ENCODE measurements around the gene NLN.
A peak's percentile ranks its signal among the peaks of the same experiment; 100 is the strongest.

The NLN gene

GRCh38 chr5:65808818-65809217 lies 86.8 kb downstream of the NLN start (continued):
- no peak for TF ChIP-seq SALL2 (tag by site-specific recombination; IDR thresholded peaks at IDR 0.05; ENCODE audit: borderline replicate concordance)

GRCh38 chr5:65809817-65810531 lies 88.0 kb downstream of the NLN start:
- no peaks in the 10 kb centered on the region for H3K9me3 ChIP-seq (ENCODE audit: control insufficient read depth, insufficient read depth, low read depth, low read length)
- POLR2A ChIA-PET: no interaction called here
- CTCF ChIA-PET: interaction anchor here (0.6 to 0.7 kb wide), 2 partner anchors 220 to 334 kb away, joined by 3 to 4 read pairs; partner anchors contain the start of gene SREK1
- H3K27ac ChIP-seq (ENCODE audit: extremely low read depth, low read depth, low read length): no peak overlapping the region
- TF ChIP-seq ZNF335 (tag by site-specific recombination; conservative IDR thresholded peaks at IDR 0.05) (peak; percentile 36; the same call in 1 of the 2 replicates), ZNF785 (tag by site-specific recombination; IDR thresholded peaks at IDR 0.05) (no peak), ZNF19 (tag by site-specific recombination; IDR thresholded peaks at IDR 0.05; ENCODE audit: low read depth) (no peak), TSHZ1 (tag by site-specific recombination; IDR thresholded peaks at IDR 0.05; ENCODE audit: borderline replicate concordance) (no peak), ZNF792 (tag by site-specific recombination; IDR thresholded peaks at IDR 0.05) (no peak), ZNF510 (tag by site-specific recombination; IDR thresholded peaks at IDR 0.05; ENCODE audit: insufficient replicate concordance) (no peak), ZNF10 (tag by site-specific recombination; IDR thresholded peaks at IDR 0.05) (no peak), ZBTB17 (tag by site-specific recombination; IDR thresholded peaks at IDR 0.05) (peak; percentile 44), ZNF354C (tag by site-specific recombination; IDR thresholded peaks at IDR 0.05; ENCODE audit: borderline replicate concordance, low read depth) (no peak), ZNF155 (tag by site-specific recombination; IDR thresholded peaks at IDR 0.05) (no peak), ZNF184 (tag by site-specific recombination; IDR thresholded peaks at IDR 0.05) (no peak), ZBTB20 (tag by site-specific recombination; IDR thresholded peaks at IDR 0.05) (peak; percentile 24; the same call in 1 of the 2 replicates), ZNF600 (tag by site-specific recombination; IDR thresholded peaks at IDR 0.05) (peak; percentile 77; the same call in 1 of the 2 replicates), ZNF658 (tag by site-specific recombination; IDR thresholded peaks at IDR 0.05) (no peak), KLF1 (tag by site-specific recombination; IDR thresholded peaks at IDR 0.05) (peak; percentile 66)
- H3K4me3 ChIP-seq (ENCODE audit: low read depth, low read length): no peak overlapping the region
- H3K36me3 ChIP-seq (ENCODE audit: control insufficient read depth in 2 of 2, insufficient read depth in 1 of 2, low read length in 2 of 2): peaks cover 3 to 8% of the 10 kb centered on the region in 2 experiments; a peak in 2 of 3 replicates
- H3K4me1 ChIP-seq (ENCODE audit: control insufficient read depth, insufficient read depth, low read length): peaks cover 18% of the 10 kb centered on the region

- peaks cover 3 to 8% of the 10 kb centered on the region in 2 experiments; a peak in 2 of 3 replicates for H3K36me3 ChIP-seq (ENCODE audit: control insufficient read depth in 2 of 2, insufficient read depth in 1 of 2, low read length in 2 of 2)
- ChIA-PET POLR2A (no interaction called here), CTCF (interaction anchor here (0.6 to 0.7 kb wide), 2 partner anchors 48 to 333 kb away, joined by 3 to 4 read pairs; partner anchors contain the start of gene SREK1)
- H3K4me1 ChIP-seq (ENCODE audit: control insufficient read depth, insufficient read depth, low read length): peaks cover 18% of the 10 kb centered on the region
- no peak overlapping the region for H3K27ac ChIP-seq (ENCODE audit: extremely low read depth, low read depth, low read length)
- H3K9me3 ChIP-seq (ENCODE audit: control insufficient read depth, insufficient read depth, low read depth, low read length): no peaks in the 10 kb centered on the region
- H3K4me3 ChIP-seq (ENCODE audit: low read depth, low read length): no peak overlapping the region
- TF ChIP-seq ZNF366 (tag by site-specific recombination; conservative IDR thresholded peaks at IDR 0.05) (no peak), PRDM1 (tag by site-specific recombination; IDR thresholded peaks at IDR 0.05) (no peak), ZNF843 (tag by site-specific recombination; IDR thresholded peaks at IDR 0.05) (peak; percentile 41; the same call in 1 of the 2 replicates), BCL6B (tag by site-specific recombination; IDR thresholded peaks at IDR 0.05) (0 out of 2 replicates have a peak, but pooled peaks have one; percentile 15), HOXD13 (CRISPR knock-in tag; IDR thresholded peaks at IDR 0.05; ENCODE audit: borderline replicate concordance) (0 out of 2 replicates have a peak, but pooled peaks have one; percentile 43), ZNF223 (tag by site-specific recombination; IDR thresholded peaks at IDR 0.05) (no peak), BCL11B (tag by site-specific recombination; IDR thresholded peaks at IDR 0.05; ENCODE audit: low read depth) (no peak), FEZF1 (tag by site-specific recombination; IDR thresholded peaks at IDR 0.05) (peak; percentile 88), ZNF629 (tag by site-specific recombination; IDR thresholded peaks at IDR 0.05) (peak; percentile 48; the same call in 1 of the 2 replicates), KLF10 (tag by site-specific recombination; IDR thresholded peaks at IDR 0.05) (0 out of 2 replicates have a peak, but pooled peaks have one; percentile 30), GLIS1 (tag by site-specific recombination; IDR thresholded peaks at IDR 0.05) (no peak), PRDM6 (tag by site-specific recombination; IDR thresholded peaks at IDR 0.05) (peak; percentile 55)
Measured at GRCh38 chr5:65811004-65811403, 89.0 kb downstream of the NLN start.
